ENCODE results near the gene AGRP.

DNA sequence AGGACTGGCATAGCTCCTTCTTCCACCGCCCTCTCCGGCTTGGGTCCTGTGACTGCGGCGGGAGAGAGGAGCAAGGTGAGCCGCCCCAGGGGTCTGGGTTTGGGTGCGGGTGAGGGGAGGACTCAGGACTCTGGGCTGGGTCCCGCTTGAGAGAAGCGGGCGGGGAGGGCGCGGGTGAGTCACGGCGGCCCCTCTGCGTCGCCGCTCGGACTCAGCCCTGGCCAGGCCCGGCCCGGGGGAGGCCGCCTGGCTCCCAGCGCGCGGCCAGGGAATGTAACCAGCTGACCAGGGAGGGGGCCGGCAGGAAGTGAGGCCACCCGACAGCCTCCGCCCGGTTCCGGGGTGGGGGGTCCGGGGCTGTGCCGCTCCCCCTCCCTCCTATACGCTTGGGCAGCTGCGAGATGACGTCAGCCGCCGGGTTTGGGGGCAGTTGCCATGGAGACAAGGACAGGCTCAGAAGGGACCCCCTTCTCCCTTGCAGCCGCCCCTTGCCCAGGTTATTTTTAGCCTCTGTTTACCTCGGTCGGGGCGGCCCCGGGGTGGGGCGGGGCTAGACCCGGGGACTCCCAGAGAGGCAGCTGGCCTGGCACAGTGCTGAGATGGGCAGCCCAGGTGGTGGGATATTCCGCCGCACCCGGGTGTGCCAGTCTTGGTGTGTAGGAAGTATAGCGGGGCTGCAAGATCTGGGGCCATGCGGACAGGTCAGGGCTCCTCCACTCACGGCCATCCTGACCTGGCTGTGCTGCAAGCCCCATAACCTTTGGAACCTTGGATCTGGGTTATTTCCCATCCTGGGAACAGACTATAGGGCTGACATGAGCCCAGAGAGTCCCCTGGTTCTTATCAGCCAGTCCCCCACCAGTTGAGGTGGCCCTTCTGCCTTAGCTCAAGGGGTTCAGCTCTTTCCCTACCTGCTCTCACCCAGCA is 46.9 kb upstream of the AGRP start:
- TF ChIP-seq, protein P1, sequence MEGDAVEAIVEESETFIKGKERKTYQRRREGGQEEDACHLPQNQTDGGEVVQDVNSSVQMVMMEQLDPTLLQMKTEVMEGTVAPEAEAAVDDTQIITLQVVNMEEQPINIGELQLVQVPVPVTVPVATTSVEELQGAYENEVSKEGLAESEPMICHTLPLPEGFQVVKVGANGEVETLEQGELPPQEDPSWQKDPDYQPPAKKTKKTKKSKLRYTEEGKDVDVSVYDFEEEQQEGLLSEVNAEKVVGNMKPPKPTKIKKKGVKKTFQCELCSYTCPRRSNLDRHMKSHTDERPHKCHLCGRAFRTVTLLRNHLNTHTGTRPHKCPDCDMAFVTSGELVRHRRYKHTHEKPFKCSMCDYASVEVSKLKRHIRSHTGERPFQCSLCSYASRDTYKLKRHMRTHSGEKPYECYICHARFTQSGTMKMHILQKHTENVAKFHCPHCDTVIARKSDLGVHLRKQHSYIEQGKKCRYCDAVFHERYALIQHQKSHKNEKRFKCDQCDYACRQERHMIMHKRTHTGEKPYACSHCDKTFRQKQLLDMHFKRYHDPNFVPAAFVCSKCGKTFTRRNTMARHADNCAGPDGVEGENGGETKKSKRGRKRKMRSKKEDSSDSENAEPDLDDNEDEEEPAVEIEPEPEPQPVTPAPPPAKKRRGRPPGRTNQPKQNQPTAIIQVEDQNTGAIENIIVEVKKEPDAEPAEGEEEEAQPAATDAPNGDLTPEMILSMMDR (IDR thresholded peaks at IDR 0.05): no peak
- TF ChIP-seq POLR2A (IDR thresholded peaks at IDR 0.05): peak; percentile 56
- no peak for TF ChIP-seq EP300 (IDR thresholded peaks at IDR 0.05; ENCODE audit: low read depth)

Data from transverse colon (tissue), 3 donors.